Ishikawa (cell line): ENCODE measurements around the gene CD274.

ENCODE experiments used
- CEBPB ChIP-seq: IDR thresholded peaks from 2 replicates; pipeline ENCODE4 v1.6.1; 2012
- CREB1 ChIP-seq: IDR thresholded peaks from 2 replicates; pipeline ENCODE4 v1.6.1; 2012; ENCODE audit warnings: low read depth
- EGR1 ChIP-seq: IDR thresholded peaks from 2 replicates; pipeline ENCODE4 v1.6.1; 2012
- EP300 ChIP-seq: IDR thresholded peaks from 2 replicates; pipeline ENCODE4 v1.6.1; 2012; ENCODE audit warnings: borderline replicate concordance
- FOXM1 ChIP-seq: IDR thresholded peaks from 2 replicates; pipeline ENCODE4 v1.6.1; 2012; ENCODE audit warnings: low read depth, borderline replicate concordance
- NFIC ChIP-seq: IDR thresholded peaks from 2 replicates; pipeline ENCODE4 v1.6.1; 2012
- RAD21 ChIP-seq: IDR thresholded peaks from 2 replicates; pipeline ENCODE4 v1.6.1; 2012; ENCODE audit warnings: low read depth
- TAF1 ChIP-seq: IDR thresholded peaks from 2 replicates; pipeline ENCODE4 v1.6.1; 2012; ENCODE audit warnings: low read depth, mild to moderate bottlenecking
- TCF12 ChIP-seq: IDR thresholded peaks from 2 replicates; pipeline ENCODE4 v1.6.1; 2012; ENCODE audit warnings: low read depth
- TEAD4 ChIP-seq: IDR thresholded peaks from 2 replicates; pipeline ENCODE4 v1.6.1; 2012
- YY1 ChIP-seq: IDR thresholded peaks from 2 replicates; pipeline ENCODE4 v1.6.1; 2012; ENCODE audit warnings: low read depth
- ZBTB7A ChIP-seq: IDR thresholded peaks from 2 replicates; pipeline ENCODE4 v1.6.1; 2012; ENCODE audit warnings: low read depth
- TF ChIP-seq, protein P1 (sequence below): IDR thresholded peaks from 2 replicates; pipeline ENCODE4 v1.6.1; 2012
- TF ChIP-seq, protein P2 (sequence below): IDR thresholded peaks from 2 replicates; pipeline ENCODE4 v1.6.1; 2012; ENCODE audit warnings: low read depth, mild to moderate bottlenecking
- TF ChIP-seq, protein P3 (sequence below): IDR thresholded peaks from 2 replicates; pipeline ENCODE4 v1.6.1; 2012

The CD274 gene

DNA sequence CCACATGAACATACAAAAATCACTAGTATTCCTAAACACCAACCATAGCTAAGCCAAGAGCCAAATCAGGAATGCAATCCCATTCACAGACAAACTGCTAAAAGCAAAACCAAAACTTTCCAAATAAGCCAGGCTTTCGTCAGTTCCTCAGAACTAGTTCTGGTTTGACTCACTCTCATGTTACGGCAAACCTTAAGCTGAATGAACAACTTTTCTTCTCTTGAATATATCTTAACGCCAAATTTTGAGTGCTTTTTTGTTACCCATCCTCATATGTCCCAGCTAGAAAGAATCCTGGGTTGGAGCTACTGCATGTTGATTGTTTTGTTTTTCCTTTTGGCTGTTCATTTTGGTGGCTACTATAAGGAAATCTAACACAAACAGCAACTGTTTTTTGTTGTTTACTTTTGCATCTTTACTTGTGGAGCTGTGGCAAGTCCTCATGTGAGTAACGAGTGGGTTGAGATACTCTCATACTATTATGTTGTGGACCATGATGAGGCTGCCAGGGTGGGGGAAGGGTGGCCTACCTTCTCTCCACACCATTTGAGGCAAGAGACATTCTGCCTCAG is 60.1 kb downstream of the CD274 start, which contains the start of gene PDCD1LG2:
Gene PDCD1LG2 (plus strand): TSS at position 172 of the 572 bp plus-strand sequence. CDS start 12,016 bp downstream, outside the sequence.
- TF ChIP-seq TCF12 (no peak), CEBPB (no peak), EGR1 (no peak), ZBTB7A (no peak), EP300 (no peak), RAD21 (no peak), TAF1 (no peak), NFIC (no peak), FOXM1 (no peak)
- TF ChIP-seq, protein P1, sequence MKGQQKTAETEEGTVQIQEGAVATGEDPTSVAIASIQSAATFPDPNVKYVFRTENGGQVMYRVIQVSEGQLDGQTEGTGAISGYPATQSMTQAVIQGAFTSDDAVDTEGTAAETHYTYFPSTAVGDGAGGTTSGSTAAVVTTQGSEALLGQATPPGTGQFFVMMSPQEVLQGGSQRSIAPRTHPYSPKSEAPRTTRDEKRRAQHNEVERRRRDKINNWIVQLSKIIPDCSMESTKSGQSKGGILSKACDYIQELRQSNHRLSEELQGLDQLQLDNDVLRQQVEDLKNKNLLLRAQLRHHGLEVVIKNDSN, result no peak
- TF ChIP-seq, protein P2, sequence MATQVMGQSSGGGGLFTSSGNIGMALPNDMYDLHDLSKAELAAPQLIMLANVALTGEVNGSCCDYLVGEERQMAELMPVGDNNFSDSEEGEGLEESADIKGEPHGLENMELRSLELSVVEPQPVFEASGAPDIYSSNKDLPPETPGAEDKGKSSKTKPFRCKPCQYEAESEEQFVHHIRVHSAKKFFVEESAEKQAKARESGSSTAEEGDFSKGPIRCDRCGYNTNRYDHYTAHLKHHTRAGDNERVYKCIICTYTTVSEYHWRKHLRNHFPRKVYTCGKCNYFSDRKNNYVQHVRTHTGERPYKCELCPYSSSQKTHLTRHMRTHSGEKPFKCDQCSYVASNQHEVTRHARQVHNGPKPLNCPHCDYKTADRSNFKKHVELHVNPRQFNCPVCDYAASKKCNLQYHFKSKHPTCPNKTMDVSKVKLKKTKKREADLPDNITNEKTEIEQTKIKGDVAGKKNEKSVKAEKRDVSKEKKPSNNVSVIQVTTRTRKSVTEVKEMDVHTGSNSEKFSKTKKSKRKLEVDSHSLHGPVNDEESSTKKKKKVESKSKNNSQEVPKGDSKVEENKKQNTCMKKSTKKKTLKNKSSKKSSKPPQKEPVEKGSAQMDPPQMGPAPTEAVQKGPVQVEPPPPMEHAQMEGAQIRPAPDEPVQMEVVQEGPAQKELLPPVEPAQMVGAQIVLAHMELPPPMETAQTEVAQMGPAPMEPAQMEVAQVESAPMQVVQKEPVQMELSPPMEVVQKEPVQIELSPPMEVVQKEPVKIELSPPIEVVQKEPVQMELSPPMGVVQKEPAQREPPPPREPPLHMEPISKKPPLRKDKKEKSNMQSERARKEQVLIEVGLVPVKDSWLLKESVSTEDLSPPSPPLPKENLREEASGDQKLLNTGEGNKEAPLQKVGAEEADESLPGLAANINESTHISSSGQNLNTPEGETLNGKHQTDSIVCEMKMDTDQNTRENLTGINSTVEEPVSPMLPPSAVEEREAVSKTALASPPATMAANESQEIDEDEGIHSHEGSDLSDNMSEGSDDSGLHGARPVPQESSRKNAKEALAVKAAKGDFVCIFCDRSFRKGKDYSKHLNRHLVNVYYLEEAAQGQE, result no peak
- TF ChIP-seq, protein P3, sequence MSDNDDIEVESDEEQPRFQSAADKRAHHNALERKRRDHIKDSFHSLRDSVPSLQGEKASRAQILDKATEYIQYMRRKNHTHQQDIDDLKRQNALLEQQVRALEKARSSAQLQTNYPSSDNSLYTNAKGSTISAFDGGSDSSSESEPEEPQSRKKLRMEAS, result no peak

DNA sequence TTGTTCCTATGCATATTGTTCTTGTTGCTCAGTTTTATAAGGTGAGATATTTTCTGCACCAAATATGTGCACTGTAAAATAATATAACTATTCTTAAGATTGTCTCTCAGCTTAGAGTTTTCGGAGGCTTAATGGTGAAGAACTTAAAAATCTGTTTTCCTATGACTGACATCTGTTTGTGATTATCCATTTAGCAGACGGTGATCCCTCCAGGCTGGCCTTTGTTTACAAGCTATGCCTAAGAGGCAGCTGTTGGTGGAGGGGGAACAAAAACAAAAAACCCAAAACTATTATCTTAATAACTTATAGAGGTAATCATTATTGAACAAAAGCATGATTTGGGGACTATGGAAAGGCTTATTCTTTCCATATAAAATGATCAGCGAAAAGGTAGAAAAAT is 60.6 kb downstream of the CD274 start:
- TF ChIP-seq FOXM1 (no peak), EGR1 (no peak), CREB1 (no peak), TAF1 (no peak), YY1 (no peak), RAD21 (no peak), ZBTB7A (no peak), CEBPB (no peak), TCF12 (no peak), TEAD4 (no peak), EP300 (no peak)
- TF ChIP-seq, protein P1, result no peak
- TF ChIP-seq, protein P2, result no peak
- TF ChIP-seq, protein P3, result no peak

DNA sequence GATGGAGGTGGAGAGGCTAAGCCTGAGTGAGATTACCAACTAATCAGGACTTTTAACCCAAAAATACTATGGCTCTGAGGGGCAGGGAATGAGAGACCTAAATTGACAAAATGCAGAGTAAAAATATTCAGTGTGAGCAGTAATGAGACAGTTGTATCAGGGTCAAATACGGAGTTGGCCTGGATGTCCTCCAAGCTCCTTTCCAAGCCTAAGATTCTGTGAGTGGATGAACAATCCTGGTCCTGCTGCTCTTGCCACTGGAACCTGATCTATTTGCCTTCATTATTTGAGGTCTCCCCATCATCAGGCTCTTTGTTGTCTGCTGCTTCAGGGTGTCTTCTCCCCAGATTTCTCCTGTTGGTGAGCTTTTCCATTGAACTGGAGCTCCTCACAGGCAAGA is 61.1 kb downstream of the CD274 start:
- TF ChIP-seq, protein P3, result no peak
- TF ChIP-seq, protein P2, result no peak
- TF ChIP-seq FOXM1 (no peak), EGR1 (no peak), CREB1 (no peak), ZBTB7A (no peak)

DNA sequence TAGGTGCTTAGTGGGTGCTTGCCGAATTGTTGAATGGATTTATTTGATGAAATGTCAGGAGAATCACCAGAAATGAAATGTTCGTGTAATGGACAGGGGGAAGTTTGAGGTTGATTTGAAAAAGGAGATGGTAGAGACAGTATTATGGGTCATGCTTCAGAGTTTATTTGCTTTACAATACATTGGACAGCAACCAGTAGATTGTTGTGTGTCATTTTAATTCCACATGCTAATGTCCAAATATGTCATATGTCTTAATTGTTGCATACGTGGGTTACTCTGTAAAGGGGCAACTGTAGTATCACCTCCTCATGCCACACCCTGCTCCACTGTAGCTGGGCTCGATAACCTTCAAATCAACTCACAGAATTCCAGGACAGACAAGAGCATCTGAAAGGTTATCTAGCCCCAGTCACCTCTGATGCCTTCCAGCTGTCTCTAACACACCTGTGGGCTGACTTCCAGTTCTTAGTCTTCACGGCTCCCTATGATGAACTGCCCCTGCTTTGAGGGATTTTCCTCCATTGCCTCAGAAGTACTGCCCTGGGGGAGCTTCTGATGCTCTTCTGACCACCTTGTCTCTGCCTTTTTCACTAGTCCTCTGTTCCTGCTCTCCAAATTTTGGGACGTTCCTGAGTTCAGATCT is 61.7 kb downstream of the CD274 start:
- TF ChIP-seq CEBPB, result no peak
- no peak for TF ChIP-seq NFIC
- TF ChIP-seq YY1, result no peak
- TF ChIP-seq, protein P2, result peak; percentile 58; the same call in 1 of the 2 replicates
- no peak for TF ChIP-seq FOXM1
- no peak for TF ChIP-seq TAF1
- TF ChIP-seq TEAD4, result no peak
